Measurements from ENCODE around the gene HHIP.

The HHIP gene

DNA sequence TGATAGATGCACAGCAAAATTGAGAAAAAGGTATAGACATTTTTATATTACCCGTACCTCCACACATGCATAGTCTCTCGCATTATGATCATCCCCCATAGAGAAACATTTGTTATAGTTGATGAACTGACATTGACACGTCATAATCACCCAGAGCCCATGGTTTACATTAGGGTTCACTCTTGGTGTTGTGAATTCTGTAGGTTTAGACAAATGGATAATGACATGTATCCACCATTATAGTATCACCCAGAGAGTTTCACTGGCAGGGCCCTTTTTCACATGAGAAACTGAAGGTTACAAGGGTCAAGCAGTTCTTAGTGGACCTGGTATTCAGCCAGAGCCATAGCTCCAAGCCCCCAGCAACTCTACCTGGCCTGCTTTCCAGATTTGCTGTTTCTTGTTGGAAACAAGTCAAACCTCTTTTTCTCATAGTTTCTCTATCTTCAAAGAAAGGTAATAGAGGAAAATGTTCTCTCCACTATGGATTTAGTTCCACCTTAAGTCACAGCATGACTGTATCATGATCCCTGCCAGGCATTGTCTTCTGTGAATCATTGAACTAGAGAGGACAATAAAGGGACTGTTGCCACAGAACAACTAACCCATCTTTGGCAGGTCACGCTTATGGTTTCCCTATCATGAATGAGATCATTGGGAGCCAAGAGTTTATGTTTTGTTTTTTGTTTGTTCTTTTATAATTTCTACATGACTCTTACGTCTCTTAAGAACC is 64.0 kb downstream of the HHIP start:
- no peak for DNase-seq

DNA sequence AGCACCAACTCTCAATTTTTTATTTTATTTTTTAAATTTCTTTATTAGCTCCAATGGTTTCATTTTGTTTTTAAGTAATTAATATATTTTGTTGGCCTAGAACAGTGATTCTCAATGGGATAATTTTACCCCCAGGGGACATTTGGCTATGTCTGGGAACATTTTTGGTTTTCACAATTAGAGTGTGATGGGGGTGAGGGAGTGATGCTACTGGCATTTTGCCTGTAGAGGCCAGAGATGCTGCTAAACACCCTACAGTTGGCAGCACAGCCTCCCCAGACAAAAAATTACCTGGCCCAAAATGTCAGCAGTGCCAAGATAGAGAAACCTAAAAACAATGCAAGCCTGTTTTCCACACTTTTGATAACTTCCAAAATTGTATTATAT is 64.6 kb downstream of the HHIP start:
- DNase-seq = no peak

DNA sequence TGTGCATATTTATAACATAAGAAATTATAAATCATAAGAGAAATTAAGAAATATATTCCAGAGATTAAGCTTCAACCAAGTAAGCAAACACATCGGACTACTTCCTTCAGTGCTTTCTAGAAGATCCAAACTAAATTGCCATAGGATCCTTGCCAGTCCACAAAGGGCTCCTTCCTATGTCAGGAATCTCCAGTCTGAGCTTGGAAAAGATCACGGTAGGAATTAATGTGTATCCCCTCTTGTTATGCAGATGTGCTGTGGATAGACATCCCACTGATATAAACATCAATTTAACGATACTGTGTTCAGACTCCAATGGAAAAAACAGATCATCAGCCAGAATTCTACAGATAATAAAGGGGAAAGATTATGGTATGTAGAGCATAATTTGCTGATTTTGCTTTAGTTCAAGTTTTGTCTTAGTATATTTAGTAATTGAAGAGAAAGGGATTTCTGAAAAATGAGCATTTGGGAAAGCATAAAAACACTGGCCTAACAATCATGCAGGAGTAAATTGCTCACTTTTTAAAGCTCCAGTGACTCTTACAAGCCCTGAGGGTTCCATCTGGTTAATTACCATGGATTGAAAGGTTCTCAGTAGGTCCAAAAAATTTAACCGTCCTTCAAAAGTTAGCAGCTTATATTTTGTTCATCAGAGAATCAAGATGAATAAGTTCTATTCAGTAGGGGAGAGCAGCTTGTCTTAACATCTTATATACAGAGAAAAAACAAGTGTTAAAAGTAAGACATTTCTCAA is 65.9 kb downstream of the HHIP start:
- DNase-seq = no peak

- DNase-seq = no peak
These were observed 66.8 kb downstream of the HHIP start for GRCh38 chr4:144712775-144713174.

DNA sequence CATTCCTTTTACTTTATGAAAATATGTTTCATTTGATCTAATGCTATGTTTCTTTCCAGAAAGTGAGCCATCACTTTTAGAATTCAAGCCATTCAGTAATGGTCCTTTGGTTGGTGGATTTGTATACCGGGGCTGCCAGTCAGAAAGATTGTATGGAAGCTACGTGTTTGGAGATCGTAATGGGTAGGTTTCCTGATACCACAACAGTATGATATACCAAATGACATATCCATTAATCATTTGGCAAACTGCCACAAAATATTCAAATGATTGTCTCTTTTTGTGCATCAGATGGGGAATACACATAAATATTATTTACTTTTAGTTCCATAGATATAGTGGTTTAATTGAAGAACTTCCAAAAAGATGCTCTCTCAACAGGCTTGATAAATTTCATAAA is 68.2 kb downstream of the HHIP start:
- no peak for DNase-seq

DNA sequence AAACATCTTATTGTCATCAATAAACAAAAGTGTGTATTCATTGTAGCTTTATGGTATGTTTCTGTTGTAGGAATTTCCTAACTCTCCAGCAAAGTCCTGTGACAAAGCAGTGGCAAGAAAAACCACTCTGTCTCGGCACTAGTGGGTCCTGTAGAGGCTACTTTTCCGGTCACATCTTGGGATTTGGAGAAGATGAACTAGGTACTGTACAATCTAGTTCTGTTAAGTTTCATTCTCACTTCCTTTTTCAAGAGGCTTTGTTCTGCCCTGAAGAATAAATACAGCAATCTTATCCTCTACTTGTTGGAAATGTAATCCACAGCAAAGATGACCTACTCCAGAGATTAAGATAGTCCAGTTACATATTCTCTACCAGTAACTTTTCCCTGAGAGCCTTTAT is 69.3 kb downstream of the HHIP start:
- DNase-seq = no peak

DNA sequence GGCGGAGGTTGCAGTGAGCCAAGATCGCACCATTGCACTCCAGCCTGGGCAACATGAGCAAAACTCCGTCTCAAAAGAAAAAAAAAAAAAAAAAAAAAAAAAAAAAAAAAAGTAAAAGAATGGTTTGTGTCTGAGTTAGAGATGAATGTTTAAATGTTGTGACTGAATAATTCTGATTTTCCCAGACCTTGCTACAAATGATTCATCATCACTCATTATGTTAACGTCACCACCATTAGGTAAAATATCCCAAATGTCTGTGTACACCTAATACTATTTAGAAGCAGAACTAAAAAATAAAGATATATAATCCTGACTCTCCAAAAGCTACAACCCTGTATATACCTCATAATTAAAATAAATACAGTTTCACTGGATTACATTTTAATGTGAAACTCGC is 70.8 kb downstream of the HHIP start:
- DNase-seq = no peak

GRCh38 chr4:144718958-144719512 is 73.1 kb downstream of the HHIP start:
- no peak for DNase-seq

- no peak for DNase-seq
These were observed 74.5 kb downstream of the HHIP start for GRCh38 chr4:144720491-144720890.

- DNase-seq = no peak
These were observed 76.0 kb downstream of the HHIP start for GRCh38 chr4:144721994-144722393.

DNA sequence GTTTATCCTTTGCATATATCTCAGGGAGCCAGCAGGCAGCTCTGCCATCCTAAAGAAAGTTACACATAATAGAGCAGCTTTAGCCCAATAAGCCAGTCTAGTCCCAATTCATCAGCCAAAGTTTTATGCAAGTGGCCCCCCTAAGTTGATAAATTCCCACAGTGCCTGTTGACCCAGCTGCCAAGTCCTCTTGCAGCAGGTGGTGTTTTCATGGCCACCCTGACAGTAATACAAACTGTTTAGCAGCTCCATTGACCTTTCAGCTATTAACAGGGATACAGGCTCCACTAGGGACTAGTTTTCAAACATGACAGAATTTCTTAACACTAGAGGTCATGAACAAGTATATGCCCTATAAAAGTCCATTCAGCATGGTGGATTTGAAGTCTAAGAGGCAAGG is 77.5 kb downstream of the HHIP start:
- no peak for DNase-seq

- no peak for DNase-seq
These were observed 83.2 kb downstream of the HHIP start for GRCh38 chr4:144729175-144729574.

DNA sequence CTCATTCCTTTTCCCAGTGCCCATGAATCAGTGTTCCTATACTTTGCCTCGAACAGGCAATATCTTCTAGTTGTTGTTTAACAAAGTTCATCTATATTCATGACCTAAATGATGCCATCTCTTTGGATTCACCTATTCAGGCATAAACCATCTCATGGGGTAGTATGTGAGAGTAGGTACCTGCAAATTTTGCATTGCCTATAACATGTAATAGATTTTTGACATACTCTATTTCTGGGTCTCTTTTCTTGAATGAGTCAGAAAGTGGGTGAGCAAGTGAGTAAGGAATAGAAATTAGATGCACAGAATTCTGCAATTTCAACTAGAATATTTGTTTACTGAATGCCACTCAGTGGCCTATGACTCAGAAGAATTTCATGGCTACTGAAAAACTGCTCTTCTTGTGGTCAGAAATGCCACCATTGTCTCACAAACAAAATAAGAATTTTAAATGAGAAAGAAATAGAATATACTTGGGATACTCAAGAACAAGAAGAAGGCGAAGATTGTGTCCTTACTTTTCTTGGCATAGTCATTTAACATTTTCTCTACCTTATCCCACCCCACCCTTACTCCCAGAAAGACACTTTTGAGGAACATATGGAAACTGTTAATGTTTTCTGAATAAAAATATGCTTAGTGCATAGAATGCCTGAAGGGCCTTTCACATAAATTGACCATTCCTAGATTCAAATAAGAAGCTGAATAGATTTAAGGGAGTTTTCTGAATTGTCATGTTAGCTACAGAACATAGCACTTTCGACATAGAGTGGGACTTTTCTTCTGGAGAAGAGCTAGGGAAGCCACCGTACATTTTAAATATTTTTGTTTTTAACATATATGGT is 86.8 kb downstream of the HHIP start:
- no peak for DNase-seq

DNA sequence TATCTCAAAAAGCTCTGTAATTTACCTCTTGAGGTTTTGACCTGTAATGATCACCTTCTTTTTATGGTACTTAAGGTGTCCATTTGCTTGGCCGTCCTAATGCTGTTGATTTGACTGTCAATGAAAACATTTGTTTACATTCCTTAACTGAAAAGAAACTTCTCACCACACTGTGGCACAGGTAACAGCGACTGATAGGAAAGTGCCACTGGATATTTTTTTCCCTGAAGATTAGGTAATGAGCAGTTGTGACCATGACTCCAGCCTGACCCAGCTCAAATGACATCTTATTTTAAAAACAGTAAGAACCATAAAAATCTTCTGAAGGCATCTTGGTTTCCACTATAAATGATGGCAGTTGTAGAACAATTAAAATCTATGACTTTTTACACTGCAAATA is 87.6 kb downstream of the HHIP start:
- no peak for DNase-seq

DNA sequence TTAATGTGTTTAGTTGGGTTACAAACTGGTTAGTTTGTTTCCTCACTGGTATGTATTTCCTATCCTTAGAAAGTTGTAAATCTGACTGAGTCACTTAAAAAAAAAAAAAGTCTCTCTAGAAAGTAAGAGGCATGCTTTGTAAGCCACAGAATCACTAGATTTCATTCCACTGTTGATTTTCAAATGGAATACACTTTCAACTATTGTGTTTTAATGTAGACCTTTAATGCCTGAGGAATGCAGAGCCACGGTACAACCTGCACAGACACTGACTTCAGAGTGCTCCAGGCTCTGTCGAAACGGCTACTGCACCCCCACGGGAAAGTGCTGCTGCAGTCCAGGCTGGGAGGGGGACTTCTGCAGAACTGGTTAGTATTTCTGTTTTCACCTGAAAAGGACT is 88.6 kb downstream of the HHIP start:
- DNase-seq = no peak

GRCh38 chr4:144738649-144739048 is 92.7 kb downstream of the HHIP start:
- no peak for DNase-seq

GRCh38 chr4:144739511-144740033 is 93.6 kb downstream of the HHIP start:
- no peak for DNase-seq

DNA sequence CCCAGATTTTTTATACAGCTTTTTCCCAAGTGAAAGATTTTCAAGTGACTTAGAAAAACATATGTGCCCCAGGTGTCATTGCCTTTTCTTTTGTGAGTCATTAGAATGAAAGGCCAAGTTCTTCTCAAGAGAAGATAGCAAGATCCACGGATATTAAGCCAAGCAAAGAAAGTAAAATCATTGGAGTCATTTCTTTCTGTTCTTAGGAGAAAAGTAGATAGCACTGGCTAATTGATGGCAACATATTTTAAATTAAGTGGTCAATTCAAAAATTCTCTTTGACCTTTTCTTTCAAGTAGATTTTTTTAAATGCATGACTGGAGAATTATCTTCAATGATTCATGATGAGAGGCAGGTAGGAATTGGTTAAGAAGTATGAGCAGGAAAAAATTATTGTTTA is 94.4 kb downstream of the HHIP start:
- DNase-seq = no peak

GRCh38 chr4:144748814-144749555 is 103.0 kb downstream of the HHIP start:
- no peak for DNase-seq

GRCh38 chr4:144750348-144750747 is 104.4 kb downstream of the HHIP start:
- no peak for DNase-seq

DNA sequence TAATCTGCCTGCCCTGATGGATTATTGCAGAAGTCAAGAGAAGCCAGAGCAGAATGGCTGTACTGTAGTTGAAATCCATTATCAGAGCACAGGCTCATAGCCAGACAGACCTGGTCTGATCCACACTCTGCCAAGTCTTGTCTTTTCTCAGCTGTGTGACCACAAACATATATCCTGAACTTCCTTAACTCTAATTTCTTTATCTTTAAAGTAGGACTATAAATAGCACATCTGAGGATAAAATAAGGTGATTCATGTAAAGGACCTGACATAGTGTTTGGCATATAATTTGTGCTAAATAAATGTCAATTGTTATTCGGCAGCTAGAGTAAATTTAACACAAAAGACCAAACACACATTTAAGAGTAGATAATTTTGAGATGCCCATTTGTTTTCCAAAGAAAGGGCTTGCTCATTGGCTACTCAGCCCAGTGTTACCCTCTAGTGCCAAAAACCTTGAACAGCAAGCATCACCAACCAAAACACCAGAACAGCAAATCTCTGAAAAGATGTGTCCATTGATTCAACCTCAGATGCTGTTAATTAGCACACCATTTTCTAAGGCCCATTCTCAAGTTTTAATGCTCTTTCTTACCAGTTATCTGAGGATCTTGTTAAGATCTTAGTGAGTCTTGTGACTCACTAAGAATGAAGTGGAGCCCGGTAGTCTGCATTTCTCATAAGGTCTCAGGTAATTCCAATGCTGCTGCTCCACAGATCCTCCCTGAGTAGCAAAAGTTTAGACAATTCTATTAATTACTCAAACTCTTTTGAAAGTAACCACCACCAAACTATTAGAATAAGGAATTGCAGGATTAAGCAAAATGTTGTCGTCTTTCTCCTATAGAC is 108.8 kb downstream of the HHIP start:
- no peak for DNase-seq

Measured in CD4-positive, alpha-beta T cell treated with Interleukin-21 for 1 hour (primary cell).